WTC11 (cell line): ENCODE measurements around the gene PHAX. TPM values are rescaled to one million over a fixed set of nuclear protein-coding genes. Genes with fewer than 3 reads are reported as not detected.

Experiments used
- ATF1 ChIP-seq: sonication (generic); formaldehyde crosslinking; IDR thresholded peaks from 2 replicates; pipeline ENCODE4 v1.8.1; 2023; ENCODE audit warnings: mild to moderate bottlenecking, moderate library complexity, missing genetic modification reagents
- EMX1 ChIP-seq: fragments of 250-450 bp; sonication (Bioruptor Pico); IDR thresholded peaks from 2 replicates; pipeline ENCODE4 v1.8.0; 2021; ENCODE audit warnings: mild to moderate bottlenecking
- FOXP1 ChIP-seq: sonication (generic); formaldehyde crosslinking; IDR thresholded peaks from 2 replicates; pipeline ENCODE4 v1.8.0; 2022; ENCODE audit warnings: missing genetic modification reagents, mild to moderate bottlenecking, moderate library complexity, borderline replicate concordance
- GABPB1 ChIP-seq: sonication (generic); formaldehyde crosslinking; IDR thresholded peaks from 2 replicates; pipeline ENCODE4 v1.8.1; 2023; ENCODE audit warnings: mild to moderate bottlenecking, missing genetic modification reagents
- IRF2 ChIP-seq: sonication (generic); formaldehyde crosslinking; IDR thresholded peaks from 2 replicates; pipeline ENCODE4 v1.8.0; 2022; ENCODE audit warnings: low read depth, missing genetic modification reagents, borderline replicate concordance
- JAZF1 ChIP-seq: fragments of 250-450 bp; sonication (Bioruptor Pico); IDR thresholded peaks from 2 replicates; pipeline ENCODE4 v1.9.0; 2021; ENCODE audit warnings: moderate library complexity, mild to moderate bottlenecking, inconsistent platforms
- JUN ChIP-seq: sonication (generic); formaldehyde crosslinking; IDR thresholded peaks from 2 replicates; pipeline ENCODE4 v1.8.0; 2023; ENCODE audit warnings: mild to moderate bottlenecking, missing genetic modification reagents
- KAT7 ChIP-seq: sonication (generic); formaldehyde crosslinking; IDR thresholded peaks from 2 replicates; pipeline ENCODE4 v1.8.1; 2023; ENCODE audit warnings: missing genetic modification reagents, mild to moderate bottlenecking, borderline replicate concordance
- NFE2L1 ChIP-seq: sonication (generic); formaldehyde crosslinking; IDR thresholded peaks from 2 replicates; pipeline ENCODE4 v1.8.1; 2023; ENCODE audit warnings: missing genetic modification reagents
- NFYB ChIP-seq: sonication (generic); formaldehyde crosslinking; conservative IDR thresholded peaks from 2 replicates; pipeline ENCODE4 v1.8.0; 2022; ENCODE audit warnings: low read depth, missing genetic modification reagents
- RELA ChIP-seq: sonication (generic); formaldehyde crosslinking; IDR thresholded peaks from 2 replicates; pipeline ENCODE4 v1.8.1; 2022; ENCODE audit warnings: missing genetic modification reagents, mild to moderate bottlenecking, borderline replicate concordance
- SMAD4 ChIP-seq: sonication (generic); formaldehyde crosslinking; IDR thresholded peaks from 2 replicates; pipeline ENCODE4 v1.8.0; 2022; ENCODE audit warnings: mild to moderate bottlenecking, missing genetic modification reagents
- SOX15 ChIP-seq: fragments of 250-450 bp; sonication (Bioruptor Pico); IDR thresholded peaks from 2 replicates; pipeline ENCODE4 v1.9.0; 2021; ENCODE audit warnings: mild to moderate bottlenecking
- TP53 ChIP-seq: sonication (generic); formaldehyde crosslinking; IDR thresholded peaks from 2 replicates; pipeline ENCODE4 v1.8.1; 2023; ENCODE audit warnings: mild to moderate bottlenecking, missing genetic modification reagents
- ZNF232 ChIP-seq: sonication (generic); formaldehyde crosslinking; IDR thresholded peaks from 2 replicates; pipeline ENCODE4 v1.8.0; 2022; ENCODE audit warnings: mild to moderate bottlenecking, missing genetic modification reagents
- ZNF416 ChIP-seq: fragments of 250-450 bp; sonication (Bioruptor Pico); IDR thresholded peaks from 2 replicates; pipeline ENCODE4 v1.9.0; 2021; ENCODE audit warnings: mild to moderate bottlenecking, inconsistent platforms
- total RNA-seq: library from RNA; stranded (reverse); gene quantifications from 3 replicates; pipeline ENCODE4 v1.2.3, GENCODE V29; 2021
- TF ChIP-seq, protein P1 (sequence below): sonication (generic); formaldehyde crosslinking; IDR thresholded peaks from 2 replicates; pipeline ENCODE4 v1.8.0; 2023; ENCODE audit warnings: missing genetic modification reagents
- TF ChIP-seq, protein P2 (sequence below): sonication (generic); formaldehyde crosslinking; IDR thresholded peaks from 2 replicates; pipeline ENCODE4 v1.8.1; 2023; ENCODE audit warnings: mild to moderate bottlenecking, missing genetic modification reagents, borderline replicate concordance
- TF ChIP-seq, protein P3 (sequence below): fragments of 200-600 bp; IDR thresholded peaks from 2 replicates; pipeline ENCODE4 v1.8.0; 2022; ENCODE audit warnings: antibody characterized with exemption
- TF ChIP-seq, protein P4 (sequence below): fragments of 250-450 bp; sonication (Bioruptor Pico); IDR thresholded peaks from 2 replicates; pipeline ENCODE4 v1.8.0; 2021; ENCODE audit warnings: mild to moderate bottlenecking
- TF ChIP-seq, protein P5 (sequence below): fragments of 250-450 bp; sonication (Bioruptor Pico); IDR thresholded peaks from 2 replicates; pipeline ENCODE4 v1.9.0; 2021; ENCODE audit warnings: mild to moderate bottlenecking
- TF ChIP-seq, protein P6 (sequence below): sonication (generic); formaldehyde crosslinking; IDR thresholded peaks from 2 replicates; pipeline ENCODE4 v1.8.0; 2022; ENCODE audit warnings: mild to moderate bottlenecking, missing genetic modification reagents
- TF ChIP-seq, protein P7 (sequence below): sonication (generic); formaldehyde crosslinking; IDR thresholded peaks from 2 replicates; pipeline ENCODE4 v1.8.1; 2023; ENCODE audit warnings: mild to moderate bottlenecking, missing genetic modification reagents, moderate library complexity
- TF ChIP-seq, protein P8 (sequence below): sonication (generic); formaldehyde crosslinking; conservative IDR thresholded peaks from 2 replicates; pipeline ENCODE4 v1.8.1; 2023; ENCODE audit warnings: mild to moderate bottlenecking, low read depth, missing genetic modification reagents, moderate library complexity

Gene PHAX
- total RNA-seq, 1 experiment from 2014 or later: 58.2 TPM

DNA sequence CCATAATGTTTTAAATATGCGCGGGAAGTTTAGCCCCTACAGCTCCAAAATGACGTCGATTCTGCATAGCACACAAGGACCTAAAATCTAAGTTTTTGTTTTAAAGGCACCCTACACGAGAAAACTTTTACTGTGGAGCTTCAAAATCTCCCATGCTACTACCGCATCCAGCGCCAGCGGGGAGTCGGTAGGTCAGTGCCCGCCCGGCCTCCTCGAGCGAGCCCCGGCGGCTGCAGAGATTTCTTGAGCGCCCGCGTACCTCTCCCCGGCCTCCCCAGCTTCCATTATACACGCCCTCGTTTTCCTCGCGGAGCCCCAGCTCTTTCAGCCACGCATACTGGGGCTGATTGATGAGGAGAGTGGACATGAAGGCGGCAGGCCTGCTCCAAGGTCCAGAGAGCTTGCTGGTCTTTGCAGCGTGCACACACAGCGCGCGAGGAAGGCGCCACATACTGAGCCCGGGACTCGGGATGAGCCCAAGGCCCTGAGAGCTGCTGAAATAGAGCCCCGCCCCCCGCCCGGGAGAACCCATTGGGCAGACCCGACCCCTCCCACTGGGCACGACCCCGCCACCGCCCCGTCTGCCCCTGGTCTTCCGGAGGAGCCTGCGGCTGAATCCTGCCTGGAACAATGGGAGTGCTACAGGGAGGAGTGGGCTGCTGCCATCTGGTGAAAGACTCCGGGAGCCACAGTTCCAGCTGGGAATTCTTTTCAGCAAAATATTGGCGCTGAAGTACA, 5.8 kb upstream of the PHAX start, which contains the start of gene ALDH7A1 (continued):
- no peak for TF ChIP-seq ZNF416 (CRISPR knock-in tag)
- TF ChIP-seq EMX1: no peak
- TF ChIP-seq, protein P1, sequence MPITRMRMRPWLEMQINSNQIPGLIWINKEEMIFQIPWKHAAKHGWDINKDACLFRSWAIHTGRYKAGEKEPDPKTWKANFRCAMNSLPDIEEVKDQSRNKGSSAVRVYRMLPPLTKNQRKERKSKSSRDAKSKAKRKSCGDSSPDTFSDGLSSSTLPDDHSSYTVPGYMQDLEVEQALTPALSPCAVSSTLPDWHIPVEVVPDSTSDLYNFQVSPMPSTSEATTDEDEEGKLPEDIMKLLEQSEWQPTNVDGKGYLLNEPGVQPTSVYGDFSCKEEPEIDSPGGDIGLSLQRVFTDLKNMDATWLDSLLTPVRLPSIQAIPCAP (CRISPR knock-in tag): no peak
- TF ChIP-seq JUN: 0 out of 2 replicates have a peak, but pooled peaks have one; percentile 22
- TF ChIP-seq, protein P2, sequence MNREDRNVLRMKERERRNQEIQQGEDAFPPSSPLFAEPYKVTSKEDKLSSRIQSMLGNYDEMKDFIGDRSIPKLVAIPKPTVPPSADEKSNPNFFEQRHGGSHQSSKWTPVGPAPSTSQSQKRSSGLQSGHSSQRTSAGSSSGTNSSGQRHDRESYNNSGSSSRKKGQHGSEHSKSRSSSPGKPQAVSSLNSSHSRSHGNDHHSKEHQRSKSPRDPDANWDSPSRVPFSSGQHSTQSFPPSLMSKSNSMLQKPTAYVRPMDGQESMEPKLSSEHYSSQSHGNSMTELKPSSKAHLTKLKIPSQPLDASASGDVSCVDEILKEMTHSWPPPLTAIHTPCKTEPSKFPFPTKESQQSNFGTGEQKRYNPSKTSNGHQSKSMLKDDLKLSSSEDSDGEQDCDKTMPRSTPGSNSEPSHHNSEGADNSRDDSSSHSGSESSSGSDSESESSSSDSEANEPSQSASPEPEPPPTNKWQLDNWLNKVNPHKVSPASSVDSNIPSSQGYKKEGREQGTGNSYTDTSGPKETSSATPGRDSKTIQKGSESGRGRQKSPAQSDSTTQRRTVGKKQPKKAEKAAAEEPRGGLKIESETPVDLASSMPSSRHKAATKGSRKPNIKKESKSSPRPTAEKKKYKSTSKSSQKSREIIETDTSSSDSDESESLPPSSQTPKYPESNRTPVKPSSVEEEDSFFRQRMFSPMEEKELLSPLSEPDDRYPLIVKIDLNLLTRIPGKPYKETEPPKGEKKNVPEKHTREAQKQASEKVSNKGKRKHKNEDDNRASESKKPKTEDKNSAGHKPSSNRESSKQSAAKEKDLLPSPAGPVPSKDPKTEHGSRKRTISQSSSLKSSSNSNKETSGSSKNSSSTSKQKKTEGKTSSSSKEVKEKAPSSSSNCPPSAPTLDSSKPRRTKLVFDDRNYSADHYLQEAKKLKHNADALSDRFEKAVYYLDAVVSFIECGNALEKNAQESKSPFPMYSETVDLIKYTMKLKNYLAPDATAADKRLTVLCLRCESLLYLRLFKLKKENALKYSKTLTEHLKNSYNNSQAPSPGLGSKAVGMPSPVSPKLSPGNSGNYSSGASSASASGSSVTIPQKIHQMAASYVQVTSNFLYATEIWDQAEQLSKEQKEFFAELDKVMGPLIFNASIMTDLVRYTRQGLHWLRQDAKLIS (CRISPR knock-in tag): no peak
- TF ChIP-seq, protein P3, sequence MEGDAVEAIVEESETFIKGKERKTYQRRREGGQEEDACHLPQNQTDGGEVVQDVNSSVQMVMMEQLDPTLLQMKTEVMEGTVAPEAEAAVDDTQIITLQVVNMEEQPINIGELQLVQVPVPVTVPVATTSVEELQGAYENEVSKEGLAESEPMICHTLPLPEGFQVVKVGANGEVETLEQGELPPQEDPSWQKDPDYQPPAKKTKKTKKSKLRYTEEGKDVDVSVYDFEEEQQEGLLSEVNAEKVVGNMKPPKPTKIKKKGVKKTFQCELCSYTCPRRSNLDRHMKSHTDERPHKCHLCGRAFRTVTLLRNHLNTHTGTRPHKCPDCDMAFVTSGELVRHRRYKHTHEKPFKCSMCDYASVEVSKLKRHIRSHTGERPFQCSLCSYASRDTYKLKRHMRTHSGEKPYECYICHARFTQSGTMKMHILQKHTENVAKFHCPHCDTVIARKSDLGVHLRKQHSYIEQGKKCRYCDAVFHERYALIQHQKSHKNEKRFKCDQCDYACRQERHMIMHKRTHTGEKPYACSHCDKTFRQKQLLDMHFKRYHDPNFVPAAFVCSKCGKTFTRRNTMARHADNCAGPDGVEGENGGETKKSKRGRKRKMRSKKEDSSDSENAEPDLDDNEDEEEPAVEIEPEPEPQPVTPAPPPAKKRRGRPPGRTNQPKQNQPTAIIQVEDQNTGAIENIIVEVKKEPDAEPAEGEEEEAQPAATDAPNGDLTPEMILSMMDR: no peak
- peak; percentile 67; the same call in 1 of the 2 replicates for TF ChIP-seq FOXP1 (CRISPR knock-in tag)
- no peak for TF ChIP-seq IRF2
- peak; percentile 44 for TF ChIP-seq NFYB (CRISPR knock-in tag)
- TF ChIP-seq GABPB1: peak; percentile 34; the same call in 1 of the 2 replicates
- no peak; the same call in 1 of the 2 replicates for TF ChIP-seq TP53 (CRISPR knock-in tag)
- TF ChIP-seq, protein P4, sequence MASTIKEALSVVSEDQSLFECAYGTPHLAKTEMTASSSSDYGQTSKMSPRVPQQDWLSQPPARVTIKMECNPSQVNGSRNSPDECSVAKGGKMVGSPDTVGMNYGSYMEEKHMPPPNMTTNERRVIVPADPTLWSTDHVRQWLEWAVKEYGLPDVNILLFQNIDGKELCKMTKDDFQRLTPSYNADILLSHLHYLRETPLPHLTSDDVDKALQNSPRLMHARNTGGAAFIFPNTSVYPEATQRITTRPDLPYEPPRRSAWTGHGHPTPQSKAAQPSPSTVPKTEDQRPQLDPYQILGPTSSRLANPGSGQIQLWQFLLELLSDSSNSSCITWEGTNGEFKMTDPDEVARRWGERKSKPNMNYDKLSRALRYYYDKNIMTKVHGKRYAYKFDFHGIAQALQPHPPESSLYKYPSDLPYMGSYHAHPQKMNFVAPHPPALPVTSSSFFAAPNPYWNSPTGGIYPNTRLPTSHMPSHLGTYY: no peak
- TF ChIP-seq, protein P5, sequence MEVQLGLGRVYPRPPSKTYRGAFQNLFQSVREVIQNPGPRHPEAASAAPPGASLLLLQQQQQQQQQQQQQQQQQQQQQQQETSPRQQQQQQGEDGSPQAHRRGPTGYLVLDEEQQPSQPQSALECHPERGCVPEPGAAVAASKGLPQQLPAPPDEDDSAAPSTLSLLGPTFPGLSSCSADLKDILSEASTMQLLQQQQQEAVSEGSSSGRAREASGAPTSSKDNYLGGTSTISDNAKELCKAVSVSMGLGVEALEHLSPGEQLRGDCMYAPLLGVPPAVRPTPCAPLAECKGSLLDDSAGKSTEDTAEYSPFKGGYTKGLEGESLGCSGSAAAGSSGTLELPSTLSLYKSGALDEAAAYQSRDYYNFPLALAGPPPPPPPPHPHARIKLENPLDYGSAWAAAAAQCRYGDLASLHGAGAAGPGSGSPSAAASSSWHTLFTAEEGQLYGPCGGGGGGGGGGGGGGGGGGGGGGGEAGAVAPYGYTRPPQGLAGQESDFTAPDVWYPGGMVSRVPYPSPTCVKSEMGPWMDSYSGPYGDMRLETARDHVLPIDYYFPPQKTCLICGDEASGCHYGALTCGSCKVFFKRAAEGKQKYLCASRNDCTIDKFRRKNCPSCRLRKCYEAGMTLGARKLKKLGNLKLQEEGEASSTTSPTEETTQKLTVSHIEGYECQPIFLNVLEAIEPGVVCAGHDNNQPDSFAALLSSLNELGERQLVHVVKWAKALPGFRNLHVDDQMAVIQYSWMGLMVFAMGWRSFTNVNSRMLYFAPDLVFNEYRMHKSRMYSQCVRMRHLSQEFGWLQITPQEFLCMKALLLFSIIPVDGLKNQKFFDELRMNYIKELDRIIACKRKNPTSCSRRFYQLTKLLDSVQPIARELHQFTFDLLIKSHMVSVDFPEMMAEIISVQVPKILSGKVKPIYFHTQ (CRISPR knock-in tag): no peak
- TF ChIP-seq KAT7 (CRISPR knock-in tag): no peak
- no peak for TF ChIP-seq ATF1
- no peak for TF ChIP-seq RELA (CRISPR knock-in tag)
- TF ChIP-seq, protein P6, sequence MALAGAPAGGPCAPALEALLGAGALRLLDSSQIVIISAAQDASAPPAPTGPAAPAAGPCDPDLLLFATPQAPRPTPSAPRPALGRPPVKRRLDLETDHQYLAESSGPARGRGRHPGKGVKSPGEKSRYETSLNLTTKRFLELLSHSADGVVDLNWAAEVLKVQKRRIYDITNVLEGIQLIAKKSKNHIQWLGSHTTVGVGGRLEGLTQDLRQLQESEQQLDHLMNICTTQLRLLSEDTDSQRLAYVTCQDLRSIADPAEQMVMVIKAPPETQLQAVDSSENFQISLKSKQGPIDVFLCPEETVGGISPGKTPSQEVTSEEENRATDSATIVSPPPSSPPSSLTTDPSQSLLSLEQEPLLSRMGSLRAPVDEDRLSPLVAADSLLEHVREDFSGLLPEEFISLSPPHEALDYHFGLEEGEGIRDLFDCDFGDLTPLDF (CRISPR knock-in tag): no peak
- no peak for TF ChIP-seq SMAD4
- 0 out of 2 replicates have a peak, but pooled peaks have one; percentile 17 for TF ChIP-seq NFE2L1 (CRISPR knock-in tag)
- TF ChIP-seq, protein P7, sequence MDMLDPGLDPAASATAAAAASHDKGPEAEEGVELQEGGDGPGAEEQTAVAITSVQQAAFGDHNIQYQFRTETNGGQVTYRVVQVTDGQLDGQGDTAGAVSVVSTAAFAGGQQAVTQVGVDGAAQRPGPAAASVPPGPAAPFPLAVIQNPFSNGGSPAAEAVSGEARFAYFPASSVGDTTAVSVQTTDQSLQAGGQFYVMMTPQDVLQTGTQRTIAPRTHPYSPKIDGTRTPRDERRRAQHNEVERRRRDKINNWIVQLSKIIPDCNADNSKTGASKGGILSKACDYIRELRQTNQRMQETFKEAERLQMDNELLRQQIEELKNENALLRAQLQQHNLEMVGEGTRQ (CRISPR knock-in tag): 0 out of 2 replicates have a peak, but pooled peaks have one; percentile 14
- TF ChIP-seq SOX15: no peak
- TF ChIP-seq JAZF1 (CRISPR knock-in tag): no peak
- TF ChIP-seq, protein P8, sequence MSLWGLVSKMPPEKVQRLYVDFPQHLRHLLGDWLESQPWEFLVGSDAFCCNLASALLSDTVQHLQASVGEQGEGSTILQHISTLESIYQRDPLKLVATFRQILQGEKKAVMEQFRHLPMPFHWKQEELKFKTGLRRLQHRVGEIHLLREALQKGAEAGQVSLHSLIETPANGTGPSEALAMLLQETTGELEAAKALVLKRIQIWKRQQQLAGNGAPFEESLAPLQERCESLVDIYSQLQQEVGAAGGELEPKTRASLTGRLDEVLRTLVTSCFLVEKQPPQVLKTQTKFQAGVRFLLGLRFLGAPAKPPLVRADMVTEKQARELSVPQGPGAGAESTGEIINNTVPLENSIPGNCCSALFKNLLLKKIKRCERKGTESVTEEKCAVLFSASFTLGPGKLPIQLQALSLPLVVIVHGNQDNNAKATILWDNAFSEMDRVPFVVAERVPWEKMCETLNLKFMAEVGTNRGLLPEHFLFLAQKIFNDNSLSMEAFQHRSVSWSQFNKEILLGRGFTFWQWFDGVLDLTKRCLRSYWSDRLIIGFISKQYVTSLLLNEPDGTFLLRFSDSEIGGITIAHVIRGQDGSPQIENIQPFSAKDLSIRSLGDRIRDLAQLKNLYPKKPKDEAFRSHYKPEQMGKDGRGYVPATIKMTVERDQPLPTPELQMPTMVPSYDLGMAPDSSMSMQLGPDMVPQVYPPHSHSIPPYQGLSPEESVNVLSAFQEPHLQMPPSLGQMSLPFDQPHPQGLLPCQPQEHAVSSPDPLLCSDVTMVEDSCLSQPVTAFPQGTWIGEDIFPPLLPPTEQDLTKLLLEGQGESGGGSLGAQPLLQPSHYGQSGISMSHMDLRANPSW (CRISPR knock-in tag): no peak
- TF ChIP-seq ZNF232: 0 out of 2 replicates have a peak, but pooled peaks have one; percentile 26
